HG03175 (cell line): ENCODE results near the gene TIMP2.
"Not testable (repeated sequence)": the region's sequence is repeated elsewhere in the genome, so short reads cannot be mapped to it uniquely, and the experiment has no call there.

ENCODE experiments used
- ATAC-seq: cut with Tn5 transposase; IDR thresholded peaks from one replicate; pipeline ENCODE4 v1.9.1; 2021; ENCODE audit warnings: mild to moderate bottlenecking, moderate library complexity; ENCODE audit not compliant: unreplicated experiment

The TIMP2 gene

GRCh38 chr17:78873519-78874340 is 51.5 kb downstream of the TIMP2 start:
- ATAC-seq: no peak

- no peak for ATAC-seq
These were observed 52.7 kb downstream of the TIMP2 start for GRCh38 chr17:78872486-78872885.

GRCh38 chr17:78870621-78871020 is 54.6 kb downstream of the TIMP2 start:
- ATAC-seq: no peak

- ATAC-seq: no peak
These were observed 56.8 kb downstream of the TIMP2 start for GRCh38 chr17:78868391-78868790.

GRCh38 chr17:78867046-78867445 is 58.1 kb downstream of the TIMP2 start:
- ATAC-seq: not testable (repeated sequence)

GRCh38 chr17:78865682-78866390 is 59.4 kb downstream of the TIMP2 start:
- ATAC-seq: no peak

- no peak for ATAC-seq
These were observed 61.1 kb downstream of the TIMP2 start for GRCh38 chr17:78864117-78864516.

- ATAC-seq: no peak
These were observed 62.8 kb downstream of the TIMP2 start for GRCh38 chr17:78862073-78863023.

GRCh38 chr17:78861229-78861628 is 64.0 kb downstream of the TIMP2 start:
- no peak for ATAC-seq

GRCh38 chr17:78859051-78859450 is 66.1 kb downstream of the TIMP2 start:
- no peak for ATAC-seq

GRCh38 chr17:78857266-78857665 is 67.9 kb downstream of the TIMP2 start:
- no peak for ATAC-seq

- no peak for ATAC-seq
These were observed 69.5 kb downstream of the TIMP2 start for GRCh38 chr17:78855561-78856165.

- ATAC-seq: no peak
These were observed 70.7 kb downstream of the TIMP2 start for GRCh38 chr17:78854508-78854907.

- no peak for ATAC-seq
These were observed 71.2 kb downstream of the TIMP2 start for GRCh38 chr17:78853926-78854394.

- ATAC-seq: no peak
These were observed 72.5 kb downstream of the TIMP2 start for GRCh38 chr17:78852709-78853121.

- no peak for ATAC-seq
These were observed 76.2 kb downstream of the TIMP2 start for GRCh38 chr17:78849026-78849425.

- ATAC-seq: no peak
These were observed 78.1 kb downstream of the TIMP2 start for GRCh38 chr17:78847052-78847451.

GRCh38 chr17:78844301-78845005 is 80.7 kb downstream of the TIMP2 start:
- no peak for ATAC-seq

GRCh38 chr17:78842881-78843565 is 82.2 kb downstream of the TIMP2 start:
- no peak for ATAC-seq
